ENCODE data around the gene FBXW10. TPM values are rescaled to one million over a fixed set of nuclear protein-coding genes. Genes with fewer than 3 reads are reported as not detected.
"Not testable (repeated sequence)": the region's sequence is repeated elsewhere in the genome, so short reads cannot be mapped to it uniquely, and the experiment has no call there.

The FBXW10 gene
- total and polyA plus RNA-seq, 2 experiments from 2014 or later: 0.12 to 0.31 TPM

DNA sequence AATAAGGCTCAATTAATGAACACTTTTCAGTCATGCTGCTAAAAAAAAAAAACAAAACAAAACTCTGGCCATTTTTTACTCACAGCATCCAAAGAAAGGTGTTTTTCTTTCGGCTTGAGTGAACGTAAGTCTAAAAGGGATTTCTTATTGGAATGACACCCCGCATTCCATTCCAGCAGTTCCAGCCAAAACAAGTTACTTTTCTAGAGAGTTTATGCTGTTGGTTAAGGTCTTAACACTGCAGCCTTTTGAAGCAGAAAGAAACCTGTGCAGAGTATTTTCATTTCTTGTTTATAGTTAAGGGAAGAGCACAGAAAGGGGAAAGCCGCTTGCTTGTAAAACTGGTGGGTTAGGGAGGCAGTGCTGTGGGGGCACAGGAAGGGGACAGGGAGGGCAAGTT, 27.2 kb downstream of the FBXW10 start:
- peaks cover 14% of the 10 kb centered on the region for H3K4me1 ChIP-seq (ENCODE audit: low read depth)
- not testable (repeated sequence) for H3K4me3 ChIP-seq; H3K9me3 ChIP-seq (ENCODE audit: low read depth); H3K36me3 ChIP-seq; DNase-seq (ENCODE audit: low read depth in 1 of 2, low spot score in 1 of 2); H3K27me3 ChIP-seq; H3K27ac ChIP-seq

DNA sequence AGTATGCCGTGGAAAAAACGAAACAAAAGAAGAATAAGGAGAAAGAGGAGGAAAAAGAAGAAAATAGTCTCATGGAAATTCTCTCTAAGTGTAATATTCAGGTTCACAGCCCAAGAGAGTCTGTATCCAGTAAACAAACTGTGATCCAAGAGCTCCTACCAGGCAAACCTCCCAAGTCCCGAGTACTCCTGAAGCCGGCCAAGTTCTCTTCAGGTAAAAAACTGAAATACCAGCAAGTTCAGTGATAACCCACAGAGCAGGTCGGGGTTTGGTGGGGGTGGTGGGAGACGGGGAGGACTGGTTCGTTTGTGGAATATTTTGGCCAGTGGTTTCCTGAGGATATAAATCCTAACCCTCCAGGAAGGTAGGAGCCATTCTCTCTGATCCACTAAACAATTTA, 28.6 kb downstream of the FBXW10 start:
- DNase-seq (ENCODE audit: low read depth in 1 of 2, low spot score in 1 of 2): no peak
- Histone ChIP-seq H3K36me3 (no peaks in the 10 kb centered on the region), H3K9me3 (ENCODE audit: low read depth) (no peaks in the 10 kb centered on the region), H3K27me3 (no peaks in the 10 kb centered on the region), H3K4me1 (ENCODE audit: low read depth) (peaks cover 14% of the 10 kb centered on the region), H3K27ac (no peak overlapping the region), H3K4me3 (no peak overlapping the region)
- TF ChIP-seq, protein P1, sequence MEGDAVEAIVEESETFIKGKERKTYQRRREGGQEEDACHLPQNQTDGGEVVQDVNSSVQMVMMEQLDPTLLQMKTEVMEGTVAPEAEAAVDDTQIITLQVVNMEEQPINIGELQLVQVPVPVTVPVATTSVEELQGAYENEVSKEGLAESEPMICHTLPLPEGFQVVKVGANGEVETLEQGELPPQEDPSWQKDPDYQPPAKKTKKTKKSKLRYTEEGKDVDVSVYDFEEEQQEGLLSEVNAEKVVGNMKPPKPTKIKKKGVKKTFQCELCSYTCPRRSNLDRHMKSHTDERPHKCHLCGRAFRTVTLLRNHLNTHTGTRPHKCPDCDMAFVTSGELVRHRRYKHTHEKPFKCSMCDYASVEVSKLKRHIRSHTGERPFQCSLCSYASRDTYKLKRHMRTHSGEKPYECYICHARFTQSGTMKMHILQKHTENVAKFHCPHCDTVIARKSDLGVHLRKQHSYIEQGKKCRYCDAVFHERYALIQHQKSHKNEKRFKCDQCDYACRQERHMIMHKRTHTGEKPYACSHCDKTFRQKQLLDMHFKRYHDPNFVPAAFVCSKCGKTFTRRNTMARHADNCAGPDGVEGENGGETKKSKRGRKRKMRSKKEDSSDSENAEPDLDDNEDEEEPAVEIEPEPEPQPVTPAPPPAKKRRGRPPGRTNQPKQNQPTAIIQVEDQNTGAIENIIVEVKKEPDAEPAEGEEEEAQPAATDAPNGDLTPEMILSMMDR (IDR thresholded peaks at IDR 0.05; ENCODE audit: low read depth, low read length): no peak

DNA sequence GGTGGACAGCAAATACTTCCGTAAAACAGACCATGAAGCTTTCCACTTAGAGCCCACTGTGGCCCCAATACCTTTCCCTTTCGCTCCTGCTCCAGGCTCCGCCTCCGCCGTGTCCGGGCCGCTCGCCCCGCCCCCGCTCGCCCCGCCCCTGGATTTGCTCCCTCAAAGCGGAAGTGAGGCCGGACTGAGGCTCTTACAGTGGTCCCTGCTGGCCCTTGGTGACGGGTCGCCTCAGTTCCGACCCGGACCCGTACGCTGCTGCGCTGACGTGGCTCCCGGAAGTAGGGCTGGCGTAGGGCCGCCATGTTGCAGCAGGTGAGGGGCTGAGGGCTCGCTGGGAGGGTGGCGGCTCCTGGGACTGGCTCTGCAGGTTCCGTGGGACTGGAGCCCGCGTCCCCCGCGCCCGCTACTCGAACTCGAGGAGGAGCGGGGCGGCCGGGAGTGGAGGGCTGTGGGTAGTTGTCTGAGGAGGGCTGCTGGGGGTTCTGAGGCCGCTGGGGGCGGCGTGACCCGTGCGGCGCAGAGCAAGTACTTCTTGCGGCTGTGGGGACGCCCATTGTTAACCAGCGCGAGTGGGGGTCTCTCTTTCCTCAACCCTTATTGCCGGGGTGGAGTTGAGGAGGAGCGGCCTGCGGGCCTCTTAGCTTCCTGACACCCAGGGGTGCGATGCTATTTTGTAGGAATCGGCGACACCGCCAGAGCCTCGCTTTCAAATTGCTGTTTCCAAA, 37.3 kb downstream of the FBXW10 start, which contains the start of gene TVP23B:
Gene TVP23B (plus strand): TSS at position 193 of the 728 bp plus-strand sequence. CDS start 111 bp downstream, at position 304.
- not testable (repeated sequence) for H3K27me3 ChIP-seq; H3K9me3 ChIP-seq (ENCODE audit: low read depth); H3K36me3 ChIP-seq; H3K4me1 ChIP-seq (ENCODE audit: low read depth)
- peak within 1 kb of the TSS; percentile 33 for H3K4me3 ChIP-seq
- peak within 1 kb of the TSS; percentile 71 for H3K27ac ChIP-seq
- peak; percentile 95 to 98 for DNase-seq (ENCODE audit: low read depth in 1 of 2, low spot score in 1 of 2)

DNA sequence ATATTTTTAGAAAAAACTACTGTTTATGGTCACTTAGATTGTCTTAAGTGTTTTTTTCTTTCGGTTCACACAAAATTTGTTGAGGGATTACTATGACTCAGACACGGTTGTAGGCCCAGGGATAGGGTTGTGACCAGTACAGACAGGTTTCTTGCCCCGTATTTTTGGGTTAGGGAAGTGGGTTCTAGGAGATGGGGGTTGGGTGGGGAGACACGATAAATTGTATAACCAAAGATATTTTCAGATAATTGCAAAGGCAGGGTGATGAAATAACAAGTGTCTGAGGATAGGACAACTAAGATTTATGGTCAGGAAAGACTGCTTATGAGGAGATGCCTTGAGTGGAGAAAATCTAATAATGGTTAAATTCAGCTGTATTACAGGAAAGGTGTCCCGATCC, 38.0 kb downstream of the FBXW10 start:
- H3K27ac ChIP-seq; H3K27me3 ChIP-seq; DNase-seq (ENCODE audit: low read depth in 1 of 2, low spot score in 1 of 2); H3K9me3 ChIP-seq (ENCODE audit: low read depth); H3K4me1 ChIP-seq (ENCODE audit: low read depth); H3K36me3 ChIP-seq: not testable (repeated sequence)
- H3K4me3 ChIP-seq: peak overlapping the region; percentile 33

DNA sequence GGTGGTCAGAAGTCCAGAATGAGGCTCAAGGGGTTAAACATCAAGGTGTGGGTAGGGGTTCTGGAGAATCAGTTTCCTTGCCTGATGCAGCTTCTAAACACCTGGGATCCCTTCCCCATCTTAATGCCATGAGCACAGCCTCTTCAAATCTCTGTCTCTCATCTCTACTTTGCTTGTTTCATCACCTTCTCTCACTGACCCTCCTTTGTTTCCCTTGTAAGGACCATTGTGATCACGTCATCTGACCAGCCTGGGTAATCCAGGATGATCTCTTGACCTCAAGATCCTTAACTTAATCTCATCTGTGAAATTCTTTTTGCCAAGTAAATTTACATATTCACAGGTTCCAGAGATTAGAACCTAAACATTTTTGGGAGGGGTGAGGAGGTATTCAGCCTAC, 42.1 kb downstream of the FBXW10 start:
- not testable (repeated sequence) for H3K27me3 ChIP-seq; H3K4me1 ChIP-seq (ENCODE audit: low read depth); H3K36me3 ChIP-seq; H3K27ac ChIP-seq; H3K4me3 ChIP-seq; H3K9me3 ChIP-seq (ENCODE audit: low read depth); DNase-seq (ENCODE audit: low read depth in 1 of 2, low spot score in 1 of 2)

DNA sequence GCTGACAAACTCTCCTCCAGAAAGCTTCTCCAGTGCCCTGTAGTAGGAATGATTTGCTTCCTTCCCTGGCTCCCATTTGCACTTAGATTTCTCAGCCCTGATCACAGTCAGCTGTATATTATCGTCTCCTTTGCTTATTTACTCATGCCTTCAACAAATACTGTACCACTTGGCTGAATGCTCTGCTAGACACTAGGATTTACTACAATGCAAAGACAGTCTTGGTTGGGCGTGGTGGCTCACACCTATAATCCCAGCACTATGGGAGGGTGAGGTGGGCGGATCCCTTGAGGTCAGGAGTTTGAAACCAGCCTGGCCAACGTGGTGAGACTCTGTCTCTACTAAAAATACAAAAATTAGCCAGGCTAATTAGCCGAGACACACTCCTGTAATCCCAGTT, 43.0 kb downstream of the FBXW10 start:
- not testable (repeated sequence) for H3K27me3 ChIP-seq; H3K9me3 ChIP-seq (ENCODE audit: low read depth); H3K27ac ChIP-seq; DNase-seq (ENCODE audit: low read depth in 1 of 2, low spot score in 1 of 2); H3K4me1 ChIP-seq (ENCODE audit: low read depth); H3K36me3 ChIP-seq; H3K4me3 ChIP-seq

DNA sequence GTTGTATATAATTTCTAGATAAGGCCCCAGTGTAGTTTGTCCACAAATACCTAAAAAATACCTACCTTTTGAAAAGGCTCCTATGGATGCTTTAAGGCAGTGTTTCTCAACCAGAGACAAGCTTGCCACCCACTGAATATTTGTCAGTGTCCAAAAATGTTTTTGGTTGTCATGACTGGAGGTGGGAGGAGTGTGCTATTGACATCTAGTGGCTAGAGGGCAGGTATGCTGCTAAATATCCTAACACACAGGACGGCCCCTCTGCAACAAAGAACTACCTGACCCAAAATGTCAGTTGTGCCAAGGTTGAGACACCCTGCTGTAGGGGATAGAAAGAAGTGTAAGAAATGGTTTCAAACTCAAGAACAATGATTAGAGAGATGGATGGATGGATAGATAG, 47.5 kb downstream of the FBXW10 start:
- H3K27ac ChIP-seq; DNase-seq (ENCODE audit: low read depth in 1 of 2, low spot score in 1 of 2); H3K4me3 ChIP-seq; H3K4me1 ChIP-seq (ENCODE audit: low read depth); H3K36me3 ChIP-seq; H3K27me3 ChIP-seq; H3K9me3 ChIP-seq (ENCODE audit: low read depth): not testable (repeated sequence)

DNA sequence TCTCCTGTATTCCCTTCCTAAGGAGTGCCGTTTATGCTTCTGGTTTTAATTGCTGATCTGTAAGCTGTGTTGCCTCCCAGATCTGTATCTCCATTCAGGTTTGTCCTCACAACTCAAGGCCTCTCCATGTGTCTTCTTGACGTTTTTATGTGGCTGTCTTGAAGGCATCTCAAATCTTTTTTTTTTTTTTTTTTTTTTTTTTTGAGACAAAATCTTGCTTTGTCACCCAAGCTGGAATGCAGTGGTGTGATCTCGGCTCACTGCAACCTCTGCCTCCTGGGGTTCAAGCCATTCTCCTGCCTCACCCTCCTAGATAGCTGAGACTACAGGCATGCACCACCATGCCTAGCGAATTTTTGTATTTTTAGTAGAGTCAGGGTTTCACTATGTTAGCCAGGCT, 51.0 kb downstream of the FBXW10 start:
- DNase-seq (ENCODE audit: low read depth in 1 of 2, low spot score in 1 of 2); H3K27ac ChIP-seq; H3K9me3 ChIP-seq (ENCODE audit: low read depth); H3K27me3 ChIP-seq; H3K4me3 ChIP-seq; H3K4me1 ChIP-seq (ENCODE audit: low read depth); H3K36me3 ChIP-seq: not testable (repeated sequence)

DNA sequence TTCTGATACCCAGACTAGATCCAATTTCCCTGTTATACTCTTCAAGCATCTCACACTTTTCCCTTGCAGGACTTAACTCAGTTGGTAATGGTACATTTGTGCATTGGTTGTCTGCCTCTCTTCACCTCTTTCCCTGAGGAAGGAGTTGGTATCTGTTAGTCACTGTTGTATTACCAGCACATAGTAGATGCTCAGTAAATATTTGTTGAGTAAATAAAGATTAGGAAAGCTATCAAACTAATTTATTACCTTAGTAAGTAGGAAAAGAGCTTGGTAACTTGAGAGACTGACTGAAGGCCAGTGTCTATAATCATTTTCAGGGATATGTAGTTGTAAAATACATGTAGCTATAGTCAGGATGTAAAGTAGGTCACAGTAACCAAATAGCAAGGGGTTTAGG, 53.0 kb downstream of the FBXW10 start:
- not testable (repeated sequence) for H3K4me3 ChIP-seq; H3K4me1 ChIP-seq (ENCODE audit: low read depth); H3K36me3 ChIP-seq; H3K9me3 ChIP-seq (ENCODE audit: low read depth); H3K27ac ChIP-seq; H3K27me3 ChIP-seq; DNase-seq (ENCODE audit: low read depth in 1 of 2, low spot score in 1 of 2)

DNA sequence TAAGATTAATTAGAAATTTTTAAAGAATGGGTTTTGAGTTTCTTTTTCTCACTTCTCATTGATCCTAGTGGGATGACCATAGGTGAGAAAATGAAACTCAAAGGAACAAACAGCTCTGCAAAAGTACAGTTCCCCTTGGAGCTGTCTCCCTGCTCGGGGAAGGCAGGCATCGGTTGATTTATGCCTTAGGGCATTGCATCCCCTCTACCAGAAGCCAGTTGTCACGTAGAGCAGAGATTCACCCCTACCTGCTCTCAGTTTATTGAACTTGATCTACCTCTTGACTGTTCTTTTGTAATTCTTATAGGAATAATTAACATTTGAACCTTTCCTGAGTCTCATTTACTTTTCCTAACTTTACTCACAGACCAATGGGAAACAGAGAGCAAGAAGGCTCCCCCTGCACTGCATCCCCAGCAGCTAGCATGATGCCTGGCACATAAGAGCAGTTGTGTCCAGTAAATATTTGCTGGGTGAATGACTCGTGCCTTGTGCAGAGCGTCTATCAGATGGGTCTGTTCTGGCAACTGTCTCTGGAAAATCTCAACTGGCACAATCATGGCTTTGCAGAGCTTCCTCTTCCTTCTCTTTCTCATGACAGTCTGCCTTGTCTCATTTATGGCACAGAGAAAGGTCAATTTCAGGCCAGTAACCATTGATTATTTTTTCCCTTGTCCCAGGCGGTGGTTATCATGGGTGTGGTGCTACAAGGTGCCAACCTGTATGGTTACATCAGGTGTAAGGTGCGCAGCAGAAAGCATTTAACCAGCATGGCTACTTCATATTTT, 59.8 kb downstream of the FBXW10 start:
- H3K27ac ChIP-seq; H3K27me3 ChIP-seq; DNase-seq (ENCODE audit: low read depth in 1 of 2, low spot score in 1 of 2); H3K4me3 ChIP-seq; H3K9me3 ChIP-seq (ENCODE audit: low read depth); H3K36me3 ChIP-seq; H3K4me1 ChIP-seq (ENCODE audit: low read depth): not testable (repeated sequence)

DNA sequence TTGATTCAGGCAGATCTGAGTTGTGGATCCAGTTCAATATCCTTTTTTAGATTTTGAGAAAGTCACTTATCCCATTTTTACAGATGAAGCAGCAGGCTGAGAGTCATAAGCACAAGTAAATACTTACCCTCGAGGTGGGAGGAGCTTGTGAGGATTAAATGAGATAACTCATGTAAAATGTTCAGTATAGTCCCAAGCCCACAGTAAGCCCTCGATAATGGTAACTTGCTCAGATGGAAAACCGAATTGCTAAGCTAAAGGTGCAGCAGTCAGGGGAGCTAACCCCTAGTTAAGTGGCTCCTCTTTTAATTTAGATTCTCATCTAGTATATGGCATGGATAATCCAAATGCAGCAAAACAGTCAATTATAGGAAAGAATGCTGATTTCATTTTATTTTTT, 72.1 kb downstream of the FBXW10 start:
- not testable (repeated sequence) for H3K4me3 ChIP-seq; H3K9me3 ChIP-seq (ENCODE audit: low read depth); DNase-seq (ENCODE audit: low read depth in 1 of 2, low spot score in 1 of 2); H3K27me3 ChIP-seq; H3K36me3 ChIP-seq
- peaks cover 10% of the 10 kb centered on the region for H3K4me1 ChIP-seq (ENCODE audit: low read depth)
- H3K27ac ChIP-seq: peak overlapping the region; percentile 94
